C4-2B (cell line): ENCODE measurements around the gene NPFF.

Experiments
- CTCF ChIP-seq: fragments of 450-650 bp; conservative IDR thresholded peaks from 2 replicates; pipeline ENCODE4 v1.5.1; 2017; ENCODE audit warnings: mild to moderate bottlenecking
- ZFX ChIP-seq: fragments of 450-650 bp; IDR thresholded peaks from 2 replicates; pipeline ENCODE4 v1.6.1; 2017

- no peak for TF ChIP-seq CTCF
- no peak for TF ChIP-seq ZFX
Measured at GRCh38 chr12:53492830-53493609, 14.3 kb downstream of the NPFF start.
